NB4 (cell line): Measurements from ENCODE around the gene IGFBP3.
"Not testable (repeated sequence)": the region's sequence is repeated elsewhere in the genome, so short reads cannot be mapped to it uniquely, and the experiment has no call there.

Experiments
- DNase-seq: peaks from one replicate; pipeline ENCODE4 v3.0.0; 2010; ENCODE audit warnings: low read depth
- H3K4me3 ChIP-seq: one replicate; pipeline ENCODE4 v1.5.1; 2011; ENCODE audit warnings: mild to moderate bottlenecking, low read depth, low read length, moderate library complexity
- CTCF ChIP-seq: IDR thresholded peaks from one replicate; pipeline ENCODE4 v1.5.1; 2012; ENCODE audit warnings: low read depth, low read length
- MYC ChIP-seq: IDR thresholded peaks from 2 replicates; pipeline ENCODE4 v1.6.1; 2011; ENCODE audit warnings: low read depth, low read length
- POLR2A ChIP-seq: IDR thresholded peaks from 2 replicates; pipeline ENCODE4 v1.6.1; 2011; ENCODE audit warnings: mild to moderate bottlenecking; ENCODE audit not compliant: insufficient read length; ENCODE audit errors: extremely low read depth
- TF ChIP-seq, protein P1 (sequence below): IDR thresholded peaks from 2 replicates; pipeline ENCODE4 v1.6.1; 2011; ENCODE audit warnings: low read depth, low read length

Gene IGFBP3

GRCh38 chr7:45940939-45941338, 19.9 kb upstream of the IGFBP3 start:
- no peak overlapping the region for H3K4me3 ChIP-seq
- TF ChIP-seq, protein P1, sequence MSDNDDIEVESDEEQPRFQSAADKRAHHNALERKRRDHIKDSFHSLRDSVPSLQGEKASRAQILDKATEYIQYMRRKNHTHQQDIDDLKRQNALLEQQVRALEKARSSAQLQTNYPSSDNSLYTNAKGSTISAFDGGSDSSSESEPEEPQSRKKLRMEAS = no peak
- TF ChIP-seq MYC = no peak
- TF ChIP-seq POLR2A = no peak
- TF ChIP-seq CTCF = no peak
- DNase-seq = no peak

DNA sequence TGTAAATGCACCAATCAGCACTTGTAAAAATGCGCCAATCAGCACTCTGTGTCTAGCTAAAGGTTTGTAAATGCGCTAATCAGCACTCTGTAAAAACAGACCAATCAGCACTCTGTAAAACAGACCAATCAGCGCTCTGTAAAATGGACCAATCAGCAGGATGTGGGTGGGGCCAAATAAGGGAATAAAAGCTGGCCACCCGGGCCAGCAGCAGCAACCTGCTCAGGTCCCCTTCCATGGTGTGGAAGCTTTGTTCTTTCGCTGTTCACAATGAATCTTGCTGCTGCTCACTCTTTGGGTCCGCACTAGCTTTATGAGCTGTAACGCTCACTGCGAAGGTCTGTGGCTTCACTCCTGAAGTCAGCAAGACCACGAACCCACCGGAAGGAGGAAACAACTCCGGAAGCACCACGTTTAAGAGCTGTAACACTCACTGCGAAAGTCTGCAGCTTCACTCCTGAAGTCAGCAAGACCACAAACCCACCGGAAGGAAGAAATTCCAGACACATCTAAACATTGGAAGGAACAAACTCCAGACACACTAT, 19.2 kb upstream of the IGFBP3 start:
- DNase-seq = peak; percentile 51
- H3K4me3 ChIP-seq = not testable (repeated sequence)

GRCh38 chr7:45939574-45939973, 18.5 kb upstream of the IGFBP3 start:
- DNase-seq = no peak
- TF ChIP-seq CTCF = no peak
- TF ChIP-seq, protein P1 = no peak
- no peak for TF ChIP-seq POLR2A
- TF ChIP-seq MYC = no peak
- no peak overlapping the region for H3K4me3 ChIP-seq

- TF ChIP-seq MYC = no peak
- no peak for TF ChIP-seq CTCF
- TF ChIP-seq, protein P1 = no peak
- TF ChIP-seq POLR2A = no peak
- H3K4me3 ChIP-seq = no peak overlapping the region
- DNase-seq = no peak
Observed at GRCh38 chr7:45938626-45939302, 17.7 kb upstream of the IGFBP3 start.

DNA sequence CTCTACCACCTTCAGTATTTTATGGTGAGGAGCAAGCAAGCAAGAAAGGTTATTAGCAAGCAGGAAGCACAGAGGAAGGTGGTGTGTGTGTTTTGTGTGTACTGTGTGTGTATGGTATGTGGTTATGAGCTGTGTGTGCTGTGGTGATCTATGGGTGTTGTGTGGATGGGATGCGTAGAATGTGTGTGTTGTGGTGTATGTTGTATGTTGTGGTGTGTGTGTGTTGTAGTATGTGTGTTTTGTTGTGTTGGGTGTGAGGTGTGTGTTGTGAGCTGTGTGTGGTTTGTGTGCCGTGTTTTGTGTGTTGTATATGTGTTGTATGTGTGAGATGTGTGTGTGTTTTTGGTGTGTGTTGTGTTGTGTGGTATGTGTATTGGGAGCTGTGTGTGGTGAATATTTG, 16.8 kb upstream of the IGFBP3 start:
- TF ChIP-seq MYC (no peak), CTCF (no peak), POLR2A (no peak)
- TF ChIP-seq, protein P1 = no peak
- no peak for DNase-seq
- no peak overlapping the region for H3K4me3 ChIP-seq

DNA sequence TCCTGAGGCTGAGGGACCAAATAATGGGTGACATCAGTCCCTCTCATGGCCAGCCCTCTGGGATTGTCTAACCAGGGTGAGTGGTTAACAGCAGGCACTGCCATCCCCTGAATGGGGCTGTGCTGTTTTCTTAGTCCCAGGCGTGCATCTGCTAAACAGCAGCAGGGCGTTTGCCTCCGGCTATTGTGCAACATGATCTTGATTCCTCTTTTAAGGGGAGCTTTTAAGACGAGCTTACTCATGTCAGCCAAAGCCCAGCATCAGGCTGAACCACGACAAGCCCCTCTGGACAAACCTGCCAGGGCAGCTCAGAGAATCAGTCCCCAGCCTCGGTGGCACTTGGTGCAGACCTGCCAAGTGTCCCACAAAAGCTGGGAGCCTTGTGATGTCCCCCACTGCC, 16.2 kb upstream of the IGFBP3 start:
- TF ChIP-seq, protein P1 = peak; percentile 40; the same call in 1 of the 2 replicates
- TF ChIP-seq POLR2A (no peak), CTCF (no peak), MYC (peak; percentile 37; the same call in 1 of the 2 replicates)
- peak; percentile 84 for DNase-seq
- no peak overlapping the region for H3K4me3 ChIP-seq
